AG04449 (cell line): ENCODE measurements around the gene UBE4B.

Experiments
- CTCF ChIA-PET: fragments of 350-600 bp; formaldehyde crosslinking; extraction: SDS; loops from one replicate; lab custom pipeline; 2021; ENCODE audit warnings: antibody characterized with exemption; lab: Yijun Ruan, JAX
- POLR2A ChIA-PET: fragments of 400-600, 350-600 bp; formaldehyde crosslinking; extraction: SDS; loops from one replicate; lab custom pipeline; 2020; ENCODE audit warnings: antibody characterized with exemption, inconsistent platforms; lab: Yijun Ruan, JAX
- DNase-seq: peaks from one replicate; pipeline ENCODE4 v3.0.0-alpha.2; 2010; ENCODE audit warnings: low read depth, low spot score
- H3K4me3 ChIP-seq: 2 replicates; pipeline ENCODE4 v1.5.1; 2011; ENCODE audit warnings: low read depth, mild to moderate bottlenecking, control low read depth, low read length
- CTCF ChIP-seq: IDR thresholded peaks from one replicate; pipeline ENCODE4 v1.5.1; 2011; ENCODE audit warnings: mild to moderate bottlenecking, moderate library complexity, low read length, control low read depth, inconsistent platforms; ENCODE audit not compliant: insufficient read depth; ENCODE audit errors: missing control alignments

UBE4B gene

GRCh38 chr1:10074059-10074851 is 41.5 kb downstream of the UBE4B start:
- TF ChIP-seq CTCF, result no peak
- ChIA-PET POLR2A (interaction anchor here (0.9 to 1.6 kb wide), 2 partner anchors 49 to 110 kb away, joined by 3 to 5 read pairs; no protein-coding TSS in a partner anchor), CTCF (interaction anchor here (1.2 to 1.3 kb wide), 2 partner anchors 79 to 124 kb away, joined by 3 to 6 read pairs; no protein-coding TSS in a partner anchor)
- H3K4me3 ChIP-seq, result no peak overlapping the region
- DNase-seq, result peak; percentile 89

- POLR2A ChIA-PET, result interaction anchor here (0.9 to 1.6 kb wide), 2 partner anchors 48 to 109 kb away, joined by 3 to 5 read pairs; no protein-coding TSS in a partner anchor
- H3K4me3 ChIP-seq, result no peak overlapping the region
- no peak for DNase-seq
- CTCF ChIA-PET, result interaction anchor here (1.2 to 1.3 kb wide), 2 partner anchors 78 to 125 kb away, joined by 3 to 6 read pairs; no protein-coding TSS in a partner anchor
- TF ChIP-seq CTCF, result no peak
Measured at GRCh38 chr1:10074852-10075730, 42.3 kb downstream of the UBE4B start.

GRCh38 chr1:10075732-10076131 is 43.0 kb downstream of the UBE4B start:
- DNase-seq, result no peak
- POLR2A ChIA-PET, result no interaction called here
- no peak overlapping the region for H3K4me3 ChIP-seq
- CTCF ChIA-PET, result interaction anchor here (0.6 kb wide), 1 partner anchor 849 kb away, joined by 3 read pairs; no protein-coding TSS in a partner anchor
- TF ChIP-seq CTCF, result no peak

- no peak overlapping the region for H3K4me3 ChIP-seq
- no peak for DNase-seq
- ChIA-PET POLR2A (no interaction called here), CTCF (no interaction called here)
- no peak for TF ChIP-seq CTCF
Measured at GRCh38 chr1:10078494-10078893, 45.7 kb downstream of the UBE4B start.

GRCh38 chr1:10080523-10080922 is 47.8 kb downstream of the UBE4B start:
- DNase-seq, result no peak
- POLR2A ChIA-PET, result no interaction called here
- no peak overlapping the region for H3K4me3 ChIP-seq
- TF ChIP-seq CTCF, result no peak
- CTCF ChIA-PET, result no interaction called here
